ENCODE data around the gene LRIT2.

Gene LRIT2

GRCh38 chr10:84241185-84241790, 15.9 kb upstream of the LRIT2 start, which contains the start of gene LRIT1:
Gene LRIT1, minus strand, starts transcription at chr10:84241546. Its CDS starts 107 bp downstream, at chr10:84241439.
- no peak for DNase-seq

GRCh38 chr10:84238909-84239308, 13.6 kb upstream of the LRIT2 start:
- DNase-seq = no peak

DNA sequence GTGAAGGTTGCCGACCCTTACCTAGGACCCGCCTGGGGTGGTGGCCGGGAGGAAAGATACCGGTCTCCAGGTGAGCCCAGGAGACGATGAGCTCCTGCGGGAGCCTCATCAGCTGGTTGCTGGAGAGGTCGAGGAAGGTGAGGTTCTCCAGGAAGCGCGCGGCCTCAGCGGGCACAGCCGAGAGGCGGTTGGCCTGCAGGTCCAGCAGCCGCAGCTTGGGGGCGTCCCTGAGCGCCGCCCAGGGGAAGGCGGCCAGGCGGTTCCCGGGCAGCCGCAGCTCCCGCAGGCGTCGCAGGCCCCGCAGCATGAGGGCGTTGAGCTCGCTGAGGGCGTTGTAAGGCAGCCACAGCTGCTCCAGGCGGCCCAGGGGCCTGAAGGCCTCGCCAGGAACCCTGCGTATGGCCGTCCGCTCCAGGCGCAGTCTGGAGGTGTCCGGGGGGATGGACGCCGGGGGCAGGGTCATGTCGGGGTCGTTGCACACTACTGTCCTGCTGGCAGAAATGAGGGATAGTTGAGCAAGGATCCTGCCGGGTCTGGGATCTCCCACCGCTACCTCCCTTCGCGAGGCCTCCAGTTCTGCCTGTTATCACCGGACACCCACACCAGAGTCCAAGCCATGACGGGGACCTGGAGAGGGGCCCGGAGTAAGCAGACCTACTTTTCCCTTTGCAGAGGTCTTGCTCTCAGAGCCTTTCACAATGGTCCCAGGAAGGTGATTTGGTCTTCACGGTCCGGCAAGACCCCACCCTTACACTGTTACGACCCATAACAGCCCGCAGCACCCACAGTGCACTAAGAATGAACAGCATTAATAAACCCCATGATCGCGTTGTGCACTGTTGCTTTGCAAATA, 12.1 kb upstream of the LRIT2 start:
- peak in 1 of 4 experiments; percentile 9 for DNase-seq

GRCh38 chr10:84236807-84237198, 11.5 kb upstream of the LRIT2 start:
- DNase-seq = no peak

DNA sequence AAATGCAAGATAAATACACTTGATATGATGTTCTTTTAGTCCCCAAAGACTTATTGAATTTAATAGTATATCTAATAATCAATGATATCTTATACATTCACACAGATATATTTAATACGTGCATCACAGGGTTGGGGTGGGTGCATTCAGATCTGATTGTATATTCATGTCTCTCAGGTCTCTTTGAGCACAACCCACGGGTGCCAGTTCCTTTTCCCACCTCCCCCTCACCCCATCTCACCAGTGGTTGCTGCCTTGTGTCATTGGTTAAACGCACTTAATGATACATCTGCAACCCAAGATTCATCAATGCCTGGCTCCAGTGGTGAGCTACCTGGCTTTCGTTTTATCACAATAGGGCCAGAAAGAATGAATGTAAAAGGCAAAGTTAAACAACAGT, 9.8 kb upstream of the LRIT2 start:
- DNase-seq = no peak

DNA sequence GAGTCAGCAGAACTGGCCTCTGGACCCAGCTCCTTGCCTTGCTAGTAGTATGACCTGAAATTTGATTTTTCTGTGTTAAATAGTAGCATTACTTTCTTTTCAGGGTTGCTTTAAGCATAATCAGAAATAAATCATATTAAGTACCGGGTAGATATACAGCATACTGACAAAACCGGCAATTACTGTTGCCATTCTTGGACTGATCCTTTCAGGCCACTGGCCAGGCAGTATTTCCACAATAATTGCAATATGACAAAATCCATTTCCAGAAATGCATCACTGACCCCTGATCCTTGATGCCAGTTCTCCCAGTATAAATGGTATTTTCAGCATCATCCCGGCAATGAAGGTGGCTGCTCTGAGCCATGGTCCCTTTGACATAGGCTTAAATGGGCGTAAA, 9.1 kb upstream of the LRIT2 start:
- no peak for DNase-seq

DNA sequence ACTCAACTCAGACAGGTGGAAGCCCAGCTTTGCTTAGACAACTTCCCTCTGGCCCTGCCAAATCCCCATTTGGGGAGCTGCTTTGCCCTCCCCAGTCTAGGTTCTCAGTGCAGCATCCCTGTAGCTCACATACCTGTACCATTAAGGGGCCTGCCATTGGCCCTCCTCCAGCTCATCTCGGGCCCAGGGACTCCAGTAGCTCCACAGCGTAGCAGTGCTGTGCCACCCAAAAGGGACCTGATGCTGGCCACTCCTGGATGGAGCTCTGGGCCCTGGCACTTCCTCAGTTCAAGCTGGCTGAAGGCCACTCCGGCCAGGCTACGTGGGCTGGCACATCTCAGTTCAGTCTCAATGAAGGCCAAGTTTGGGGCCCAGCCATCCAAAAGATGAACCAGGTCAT, 8.6 kb upstream of the LRIT2 start:
- DNase-seq = no peak

GRCh38 chr10:84232376-84232775, 7.0 kb upstream of the LRIT2 start:
- no peak for DNase-seq

GRCh38 chr10:84230359-84230758, 5.0 kb upstream of the LRIT2 start:
- DNase-seq = no peak

GRCh38 chr10:84227810-84228209, 2.5 kb upstream of the LRIT2 start:
- DNase-seq = no peak

- no peak for DNase-seq
These were observed 1.3 kb upstream of the LRIT2 start for GRCh38 chr10:84226616-84227015.

- peak in 1 of 4 experiments; percentile 10 for DNase-seq
These were observed 824 bp downstream of the LRIT2 start for GRCh38 chr10:84224411-84225028.

GRCh38 chr10:84221916-84222315, 3.4 kb downstream of the LRIT2 start:
- no peak for DNase-seq

DNA sequence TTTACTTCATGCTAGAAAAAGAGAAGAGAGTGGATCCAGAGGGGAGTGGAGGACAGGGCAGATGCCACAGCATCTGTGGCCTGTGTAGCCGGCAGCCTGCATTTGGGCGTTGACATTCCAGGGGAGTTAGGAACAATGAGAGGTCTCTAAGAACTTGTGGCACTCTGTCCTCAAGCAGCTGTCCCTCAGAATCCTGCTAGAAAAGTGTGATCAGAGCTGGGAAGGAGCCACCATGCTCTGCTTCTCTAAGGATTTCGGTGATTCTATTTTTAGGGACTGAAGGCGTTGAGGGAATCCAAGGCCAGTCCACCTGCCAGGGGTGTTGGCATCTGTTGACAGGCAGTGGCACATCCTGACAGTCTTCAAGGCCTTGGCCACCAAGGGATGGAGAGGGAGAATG, 7.6 kb downstream of the LRIT2 start:
- no peak for DNase-seq

DNA sequence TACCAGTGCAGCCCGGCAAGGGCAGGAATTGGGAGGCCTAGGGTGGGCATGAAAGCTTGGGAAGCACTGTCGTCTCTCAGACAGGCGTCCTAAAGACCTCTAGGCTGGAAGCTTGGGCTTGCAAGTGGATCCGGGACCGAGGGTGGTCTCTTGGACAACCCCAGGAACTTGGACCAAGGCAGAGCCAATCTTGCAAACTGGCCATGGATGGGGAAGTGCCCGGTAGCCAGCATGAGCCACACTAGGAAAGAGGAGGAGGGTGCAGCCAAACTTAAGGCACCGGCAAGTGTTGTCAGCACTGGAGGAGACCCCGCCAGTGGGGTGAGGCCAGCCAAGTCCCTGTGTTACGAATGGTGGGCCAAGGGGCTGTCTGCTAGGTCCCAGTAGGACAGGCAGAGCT, 8.5 kb downstream of the LRIT2 start:
- DNase-seq = no peak

DNA sequence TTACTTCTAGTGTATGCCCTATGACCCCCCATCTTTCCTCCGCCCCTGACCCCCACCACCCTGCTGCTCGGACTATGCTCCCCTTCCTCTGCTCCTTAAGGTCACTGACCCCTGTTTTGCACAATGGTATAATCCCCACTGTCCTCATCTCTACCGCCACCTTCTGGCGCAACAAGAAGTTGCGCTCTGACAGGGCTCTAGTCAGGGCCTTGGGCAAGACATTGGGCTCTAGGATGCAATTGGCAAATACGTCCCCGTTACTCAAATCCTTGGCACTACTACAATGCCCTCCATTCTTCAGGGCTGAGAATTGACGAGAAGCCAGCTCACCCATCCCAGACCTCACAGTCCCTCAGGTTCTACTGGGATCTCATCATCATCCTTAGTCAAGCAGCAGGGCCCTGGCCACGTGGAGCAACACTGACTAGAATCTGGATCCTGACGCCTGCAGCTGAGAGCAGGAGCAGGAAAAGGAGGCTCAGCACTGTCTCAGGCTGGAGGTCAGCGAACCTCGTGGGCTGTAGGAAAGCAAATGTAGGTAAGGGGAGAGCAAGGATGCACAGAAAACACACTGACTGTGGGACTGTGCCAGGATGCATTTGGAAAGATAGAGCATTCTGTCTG, 10.6 kb downstream of the LRIT2 start:
- DNase-seq = peak; percentile 31 to 57 (median 49)

DNA sequence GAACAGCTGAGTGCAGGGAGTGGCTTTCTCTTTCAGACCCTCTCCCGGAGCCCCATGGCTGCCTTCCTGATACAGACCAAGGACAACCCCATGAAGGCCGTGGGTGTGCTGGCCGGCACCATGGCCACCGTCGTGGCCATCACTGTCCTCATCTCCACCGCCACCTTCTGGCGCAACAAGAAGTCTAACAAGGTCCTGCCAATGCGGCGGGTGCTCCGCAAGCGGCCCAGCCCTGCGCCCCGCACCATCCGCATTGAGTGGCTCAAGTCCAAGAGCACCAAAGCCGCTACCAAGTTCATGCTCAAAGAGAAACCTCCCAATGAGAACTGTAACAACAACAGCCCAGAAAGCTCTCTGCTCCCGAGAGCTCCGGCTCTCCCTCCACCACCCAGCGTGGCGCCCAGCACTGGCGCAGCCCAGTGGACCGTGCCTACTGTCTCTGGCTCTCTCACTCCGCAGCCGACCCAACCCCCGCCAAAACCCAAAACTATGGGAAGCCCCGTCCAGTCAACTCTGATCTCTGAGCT, 11.2 kb downstream of the LRIT2 start:
- DNase-seq = no peak

- DNase-seq = no peak
These were observed 12.3 kb downstream of the LRIT2 start for GRCh38 chr10:84213076-84213475.

- no peak for DNase-seq
These were observed 13.3 kb downstream of the LRIT2 start for GRCh38 chr10:84212014-84212413.

- DNase-seq = no peak
These were observed 13.8 kb downstream of the LRIT2 start for GRCh38 chr10:84211566-84211965.

DNA sequence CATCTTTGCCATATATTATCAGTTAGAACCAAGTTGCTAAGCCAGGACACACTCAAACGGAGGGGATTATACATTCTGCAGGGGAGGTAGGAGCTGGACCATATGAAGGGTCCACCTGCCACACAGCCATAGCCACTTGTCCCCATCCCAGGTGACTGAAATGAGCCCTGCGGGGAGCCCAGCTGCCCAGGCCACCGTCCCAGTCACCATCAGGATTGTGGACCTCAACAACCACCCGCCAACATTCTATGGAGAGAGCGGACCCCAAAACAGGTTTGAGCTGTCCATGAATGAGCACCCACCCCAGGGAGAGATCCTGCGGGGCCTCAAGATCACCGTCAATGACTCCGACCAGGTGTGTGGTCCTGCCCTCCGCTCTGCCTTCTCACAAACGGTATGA, 17.3 kb downstream of the LRIT2 start:
- no peak for DNase-seq

DNA sequence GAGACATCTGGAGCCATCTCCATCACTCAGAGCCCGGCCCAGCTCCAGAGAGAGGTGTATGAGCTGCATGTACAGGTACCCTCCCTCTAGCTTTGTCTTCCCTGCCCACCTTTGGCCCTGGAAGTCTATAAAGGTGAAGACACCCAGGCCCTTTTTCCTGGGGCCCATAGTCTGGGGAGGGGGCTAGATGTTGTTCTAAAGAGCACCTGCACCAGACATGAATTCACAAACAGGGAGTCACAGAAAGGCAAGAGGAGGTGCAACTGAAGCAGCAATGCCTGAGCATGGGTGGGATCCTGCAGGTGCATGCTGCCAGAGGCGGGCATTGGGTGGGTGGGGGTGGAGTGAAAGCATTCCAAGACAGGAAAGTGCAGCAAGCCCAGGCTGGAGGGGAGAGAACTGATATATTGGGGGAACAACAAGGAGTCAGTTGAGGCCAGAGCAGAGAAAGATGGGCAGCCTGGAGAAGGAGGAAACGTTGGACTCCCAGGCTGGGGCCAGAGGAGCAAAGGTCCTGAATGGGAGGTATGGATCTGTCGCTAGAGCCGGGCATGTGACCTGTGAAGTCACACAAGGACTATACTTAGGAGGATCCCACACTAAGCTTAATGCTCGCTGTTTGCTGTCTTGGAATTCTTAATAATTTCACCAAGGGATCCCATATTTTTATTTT, 19.4 kb downstream of the LRIT2 start:
- no peak for DNase-seq
